Lung (tissue), 12 donors: Measurements from ENCODE around the gene RBPMS2. TPM values are rescaled to one million over a fixed set of nuclear protein-coding genes. Genes with fewer than 3 reads are reported as not detected.
A peak's percentile ranks its signal among the peaks of the same experiment; 100 is the strongest.

Experiments
- ATAC-seq: fragments of 200-7000 bp; cut with Tn5 transposase; one replicate; pipeline ENCODE4 v1.9.1; 2020; ENCODE audit warnings: moderate number of reproducible peaks; ENCODE audit not compliant: insufficient read depth, low FRiP score
- DNase-seq, 3 donors: peaks; one replicate each; pipeline ENCODE4 v3.0.0-alpha.2; 2013 to 2017
- H3K27ac ChIP-seq, 2 donors: one replicate each; pipeline ENCODE4 v1.5.1; 2013; ENCODE audit warnings: mild to moderate bottlenecking in 2 of 2, moderate library complexity in 2 of 2, control low read depth in 1 of 2, inconsistent platforms in 1 of 2, low read depth in 1 of 2, low read length in 1 of 2
- H3K27me3 ChIP-seq, 3 donors: one replicate each; pipeline ENCODE4 v1.5.1; 2013; ENCODE audit warnings: low read length in 2 of 3; ENCODE audit not compliant: control insufficient read depth in 3 of 3, insufficient read depth in 3 of 3
- H3K36me3 ChIP-seq, 4 donors: one replicate each; pipeline ENCODE4 v1.5.1; 2013; ENCODE audit warnings: low read length in 4 of 4, mild to moderate bottlenecking in 1 of 4, moderate library complexity in 1 of 4; ENCODE audit not compliant: control insufficient read depth in 4 of 4, insufficient read depth in 4 of 4
- H3K4me1 ChIP-seq, 5 donors: one replicate each; pipeline ENCODE4 v1.5.1; 2013; ENCODE audit warnings: low read length in 5 of 5, mild to moderate bottlenecking in 2 of 5, moderate library complexity in 1 of 5; ENCODE audit not compliant: control insufficient read depth in 5 of 5, insufficient read depth in 5 of 5
- H3K4me3 ChIP-seq: one replicate; pipeline ENCODE4 v1.5.1; 2013; ENCODE audit warnings: mild to moderate bottlenecking, control low read depth, moderate library complexity
- H3K9ac ChIP-seq, 2 donors: one replicate each; pipeline ENCODE4 v1.5.1; 2013; ENCODE audit warnings: low read length in 2 of 2, control low read depth in 1 of 2; ENCODE audit not compliant: insufficient read depth in 1 of 2
- H3K9me3 ChIP-seq, 4 donors: one replicate each; pipeline ENCODE4 v1.5.1; 2013; ENCODE audit warnings: low read length in 3 of 4, mild to moderate bottlenecking in 1 of 4, moderate library complexity in 1 of 4; ENCODE audit not compliant: control insufficient read depth in 4 of 4, insufficient read depth in 3 of 4
- WGBS, 2 donors: extraction: QIAGEN DNeasy Blood & Tissue Kit; methylation state at CpG; one replicate each; pipeline ENCODE4 v1.1.7; 2013; 5-methylcytosine and 5-hydroxymethylcytosine counted together
- polyA plus RNA-seq, 2 donors: library from polyadenylated mRNA; stranded (reverse); fragments of 200-250 nt; gene quantifications; one replicate each; pipeline ENCODE4 v1.2.1, GENCODE V29; 2013
- total RNA-seq, 2 donors: library from RNA; depleted of rRNA in 1 of 2; stranded (reverse); fragments of >200 nt in 1 of 2; gene quantifications; one replicate each; pipeline ENCODE4 v1.2.1, GENCODE V29; 2014 to 2021
- TF ChIP-seq, protein P1 (sequence below): IDR thresholded peaks from 2 replicates; pipeline ENCODE4 v1.5.1; 2012; ENCODE audit warnings: mild to moderate bottlenecking; ENCODE audit errors: control extremely low read depth, extremely low read depth
- donor health status: control.
- donor health status: control.
- donor health status: Bipolar disorder and iron deficiency.
- donor health status: healthy.
- donor health status: DM: yes; HTN: yes; CAD: no.

Gene RBPMS2
- total and polyA plus RNA-seq, 4 donors, result 0.68 to 3.9 (median 2.3) TPM

DNA sequence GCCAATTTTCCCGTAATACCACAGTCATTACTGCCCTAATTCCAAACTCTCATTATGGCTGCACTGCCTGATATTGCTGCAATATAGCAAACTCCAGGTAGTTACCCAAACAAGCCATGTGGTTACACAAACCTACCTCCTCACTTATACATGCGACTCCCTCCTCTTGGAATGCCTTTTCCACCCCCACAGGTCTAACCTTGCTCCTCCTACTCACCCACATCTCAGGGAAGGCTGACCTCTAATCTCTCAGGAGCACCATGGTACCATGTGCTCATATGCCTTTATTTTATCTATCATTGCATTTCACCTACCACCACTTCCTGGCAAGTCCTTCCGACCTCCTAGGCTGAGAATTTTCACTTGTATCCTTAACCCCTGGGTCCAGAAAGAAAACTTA is 2.9 kb downstream of the RBPMS2 start:
- Histone ChIP-seq H3K9me3 (no peaks in the 10 kb centered on the region), H3K4me1 (peaks cover 3 to 11% (median 4%) of the 10 kb centered on the region in 5 donors), H3K36me3 (no peaks in the 10 kb centered on the region), H3K4me3 (no peak overlapping the region), H3K27ac (peak overlapping the region in 1 of 2 donors; percentile 66), H3K27me3 (peaks cover 0 to 14% (median 0%) of the 10 kb centered on the region in 3 donors), H3K9ac (no peak overlapping the region)
- TF ChIP-seq, protein P1, sequence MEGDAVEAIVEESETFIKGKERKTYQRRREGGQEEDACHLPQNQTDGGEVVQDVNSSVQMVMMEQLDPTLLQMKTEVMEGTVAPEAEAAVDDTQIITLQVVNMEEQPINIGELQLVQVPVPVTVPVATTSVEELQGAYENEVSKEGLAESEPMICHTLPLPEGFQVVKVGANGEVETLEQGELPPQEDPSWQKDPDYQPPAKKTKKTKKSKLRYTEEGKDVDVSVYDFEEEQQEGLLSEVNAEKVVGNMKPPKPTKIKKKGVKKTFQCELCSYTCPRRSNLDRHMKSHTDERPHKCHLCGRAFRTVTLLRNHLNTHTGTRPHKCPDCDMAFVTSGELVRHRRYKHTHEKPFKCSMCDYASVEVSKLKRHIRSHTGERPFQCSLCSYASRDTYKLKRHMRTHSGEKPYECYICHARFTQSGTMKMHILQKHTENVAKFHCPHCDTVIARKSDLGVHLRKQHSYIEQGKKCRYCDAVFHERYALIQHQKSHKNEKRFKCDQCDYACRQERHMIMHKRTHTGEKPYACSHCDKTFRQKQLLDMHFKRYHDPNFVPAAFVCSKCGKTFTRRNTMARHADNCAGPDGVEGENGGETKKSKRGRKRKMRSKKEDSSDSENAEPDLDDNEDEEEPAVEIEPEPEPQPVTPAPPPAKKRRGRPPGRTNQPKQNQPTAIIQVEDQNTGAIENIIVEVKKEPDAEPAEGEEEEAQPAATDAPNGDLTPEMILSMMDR, result no peak
- 69 to 74% methylated on average over 3 of the region's 3 CpGs for WGBS, 2 donors
- no peak for ATAC-seq
- DNase-seq, result no peak

DNA sequence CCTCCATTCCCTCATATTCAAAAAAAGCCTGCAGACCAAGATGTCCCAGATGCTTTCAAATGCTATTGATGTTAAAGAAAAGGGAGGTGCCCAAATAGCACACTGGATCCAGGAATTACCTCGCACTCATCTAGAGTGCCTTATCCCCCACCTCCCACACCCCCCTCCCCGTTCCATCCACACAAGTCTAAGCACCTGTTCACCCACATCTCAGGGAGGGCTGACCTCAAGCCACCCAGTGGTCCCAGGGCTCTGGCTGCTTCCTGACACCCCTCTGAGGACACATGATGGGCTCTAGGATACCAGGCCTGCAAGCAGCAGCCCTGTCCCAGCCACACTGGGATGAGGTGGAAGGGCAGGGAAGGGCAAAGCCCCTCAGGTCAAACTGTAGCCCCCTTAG is 4.8 kb downstream of the RBPMS2 start:
- peaks cover 0 to 5% (median 0%) of the 10 kb centered on the region in 3 donors for H3K27me3 ChIP-seq
- H3K36me3 ChIP-seq, result no peaks in the 10 kb centered on the region
- no peak overlapping the region for H3K4me3 ChIP-seq
- DNase-seq, result no peak
- H3K9ac ChIP-seq, result no peak overlapping the region
- peaks cover 0 to 4% (median 0%) of the 10 kb centered on the region in 5 donors for H3K4me1 ChIP-seq
- TF ChIP-seq, protein P1, result no peak
- H3K27ac ChIP-seq, result no peak overlapping the region
- ATAC-seq, result no peak
- H3K9me3 ChIP-seq, result no peaks in the 10 kb centered on the region
- WGBS, 2 donors, result 77 to 83% methylated on average over 2 of the region's 2 CpGs

DNA sequence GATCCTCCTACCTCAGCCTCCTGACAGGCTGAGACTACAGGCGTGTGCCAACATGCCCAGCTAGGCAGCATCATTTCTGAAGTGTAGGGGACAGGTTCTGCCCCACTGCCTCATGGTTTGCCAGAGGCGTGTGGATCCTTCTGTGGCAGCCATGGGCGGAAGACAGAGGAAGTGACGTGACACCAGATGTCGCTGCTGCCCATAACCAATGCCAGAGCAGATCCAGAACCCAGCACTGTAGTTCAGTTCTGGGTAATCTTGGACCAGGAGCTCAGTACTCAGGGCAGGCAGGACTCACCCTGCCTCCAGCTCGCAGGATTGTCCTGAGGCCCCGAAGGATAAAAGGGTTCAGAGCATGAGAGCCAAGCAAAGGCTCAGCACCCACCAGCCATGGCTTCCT is 8.2 kb downstream of the RBPMS2 start:
- Histone ChIP-seq H3K36me3 (no peaks in the 10 kb centered on the region), H3K9ac (no peak overlapping the region), H3K9me3 (no peaks in the 10 kb centered on the region), H3K4me3 (no peak overlapping the region), H3K27me3 (no peaks in the 10 kb centered on the region), H3K27ac (no peak overlapping the region), H3K4me1 (no peaks in the 10 kb centered on the region)
- 75 to 93% methylated on average over 7 of the region's 7 CpGs for WGBS, 2 donors
- DNase-seq (no peak), ATAC-seq (no peak)
- TF ChIP-seq, protein P1, result no peak

DNA sequence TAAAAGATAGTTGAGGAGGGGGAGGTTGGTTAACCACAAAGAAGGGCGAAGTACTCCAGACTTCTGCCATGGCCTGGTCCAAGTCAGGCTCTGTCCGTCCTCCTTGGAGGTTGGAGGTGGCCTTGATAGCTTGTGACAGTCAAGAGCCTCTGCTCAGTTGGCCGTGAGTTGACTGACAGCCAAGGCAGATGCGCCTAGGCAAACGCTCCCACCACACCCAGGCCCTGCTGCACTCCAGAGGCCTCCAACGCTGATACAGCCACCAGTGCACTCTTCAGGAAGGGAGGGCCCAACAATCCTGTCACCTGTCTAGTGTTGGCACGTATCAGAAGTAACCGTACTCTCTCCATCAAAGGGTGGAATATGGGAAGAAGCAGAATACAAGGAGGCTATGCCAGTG is 9.3 kb downstream of the RBPMS2 start:
- H3K4me1 ChIP-seq, result no peaks in the 10 kb centered on the region
- H3K27ac ChIP-seq, result no peak overlapping the region
- TF ChIP-seq, protein P1, result no peak
- H3K4me3 ChIP-seq, result no peak overlapping the region
- no peak for DNase-seq
- no peaks in the 10 kb centered on the region for H3K36me3 ChIP-seq
- H3K9ac ChIP-seq, result no peak overlapping the region
- no peak for ATAC-seq
- no peaks in the 10 kb centered on the region for H3K9me3 ChIP-seq
- 80 to 81% methylated on average over 8 of the region's 8 CpGs for WGBS, 2 donors
- no peaks in the 10 kb centered on the region for H3K27me3 ChIP-seq
